Measurements from ENCODE around the gene PLIN1. TPM values are rescaled to one million over a fixed set of nuclear protein-coding genes. Genes with fewer than 3 reads are reported as not detected.

Gene PLIN1
- total RNA-seq, 2 donors from 2014 or later: 13.0 to 277 TPM

- no peaks in the 10 kb centered on the region for H3K27me3 ChIP-seq
- TF ChIP-seq CTCF (IDR thresholded peaks at IDR 0.05) (no peak), POLR2A (IDR thresholded peaks at IDR 0.05) (no peak)
- DNase-seq (no peak), ATAC-seq (no peak)
- no peak overlapping the region for H3K4me3 ChIP-seq
- no peaks in the 10 kb centered on the region for H3K36me3 ChIP-seq (replicated peaks in 1 of 2; ENCODE audit: insufficient read depth in 1 of 2, low read depth in 2 of 2)
- H3K27ac ChIP-seq: no peak overlapping the region
- H3K9me3 ChIP-seq: no peaks in the 10 kb centered on the region
- 69 to 100% methylated on average over 1 to 16 of the region's 16 CpGs for WGBS, 2 donors
- intact Hi-C loops (cut with DNase I): no loop called here
- H3K4me1 ChIP-seq: peaks cover 12% of the 10 kb centered on the region
Observed at GRCh38 chr15:89652666-89653065, 26.5 kb downstream of the PLIN1 start.

GRCh38 chr15:89652131-89652530 is 27.0 kb downstream of the PLIN1 start:
- intact Hi-C loops (cut with DNase I): no loop called here
- Histone ChIP-seq H3K4me3 (no peak overlapping the region), H3K27ac (no peak overlapping the region), H3K4me1 (peaks cover 18% of the 10 kb centered on the region), H3K9me3 (no peaks in the 10 kb centered on the region), H3K27me3 (no peaks in the 10 kb centered on the region), H3K36me3 (replicated peaks in 1 of 2; ENCODE audit: insufficient read depth in 1 of 2, low read depth in 2 of 2) (no peaks in the 10 kb centered on the region)
- DNase-seq: no peak
- TF ChIP-seq CTCF (IDR thresholded peaks at IDR 0.05) (no peak), POLR2A (IDR thresholded peaks at IDR 0.05) (no peak)
- WGBS, 2 donors: 66 to 85% methylated on average over 6 to 7 of the region's 7 CpGs
- no peak for ATAC-seq

- H3K27ac ChIP-seq: no peak overlapping the region
- intact Hi-C loops (cut with DNase I): loop anchor here (5.0 to 10.0 kb wide), 2 partner anchors 45 to 98 kb away; partner anchors contain the start of genes PEX11A and WDR93
- TF ChIP-seq CTCF (IDR thresholded peaks at IDR 0.05) (no peak), POLR2A (IDR thresholded peaks at IDR 0.05) (no peak)
- no peaks in the 10 kb centered on the region for H3K9me3 ChIP-seq
- 89 to 94% methylated on average over 14 to 15 of the region's 15 CpGs for WGBS, 2 donors
- H3K27me3 ChIP-seq: no peaks in the 10 kb centered on the region
- H3K4me3 ChIP-seq: no peak overlapping the region
- no peaks in the 10 kb centered on the region for H3K36me3 ChIP-seq (replicated peaks in 1 of 2; ENCODE audit: insufficient read depth in 1 of 2, low read depth in 2 of 2)
- DNase-seq (no peak), ATAC-seq (no peak)
- H3K4me1 ChIP-seq: peaks cover 14% of the 10 kb centered on the region
Observed at GRCh38 chr15:89649716-89650115, 29.5 kb downstream of the PLIN1 start.

GRCh38 chr15:89649013-89649625 is 30.0 kb downstream of the PLIN1 start:
- DNase-seq (no peak), ATAC-seq (no peak)
- Histone ChIP-seq H3K9me3 (no peaks in the 10 kb centered on the region), H3K4me1 (peaks cover 10% of the 10 kb centered on the region), H3K27ac (no peak overlapping the region), H3K27me3 (no peaks in the 10 kb centered on the region), H3K36me3 (replicated peaks in 1 of 2; ENCODE audit: insufficient read depth in 1 of 2, low read depth in 2 of 2) (no peaks in the 10 kb centered on the region), H3K4me3 (no peak overlapping the region)
- TF ChIP-seq CTCF (IDR thresholded peaks at IDR 0.05) (no peak), POLR2A (IDR thresholded peaks at IDR 0.05) (no peak)
- intact Hi-C loops (cut with DNase I): loop anchor here (5.0 to 10.0 kb wide), 2 partner anchors 46 to 98 kb away; partner anchors contain the start of genes PEX11A and WDR93
- WGBS, 2 donors: 95 to 98% methylated on average over 8 to 27 of the region's 37 CpGs

Data from body of pancreas (tissue), 4 donors.